B cell (primary cell): ENCODE measurements around the gene POLA2.

Source experiments
- CTCF ChIP-seq: fragments of 200-600 bp; IDR thresholded peaks from one replicate; pipeline ENCODE4 v1.8.0; 2022; ENCODE audit warnings: antibody characterized with exemption, mild to moderate bottlenecking
- EZH2 ChIP-seq: IDR thresholded peaks from 2 replicates; pipeline ENCODE4 v1.6.1; 2012; ENCODE audit warnings: borderline replicate concordance, low read depth, mild to moderate bottlenecking, moderate library complexity, low read length; ENCODE audit not compliant: insufficient read depth, poor library complexity, severe bottlenecking

GRCh38 chr11:65216830-65217229 lies 44.9 kb upstream of the POLA2 start:
- TF ChIP-seq CTCF, result no peak
- no peak for TF ChIP-seq EZH2
